Upper lobe of left lung (tissue), 6 donors: ENCODE results near the gene OGFOD1. TPM values are rescaled to one million over a fixed set of nuclear protein-coding genes. Genes with fewer than 3 reads are reported as not detected.
"Not testable (repeated sequence)": the region's sequence is repeated elsewhere in the genome, so short reads cannot be mapped to it uniquely, and the experiment has no call there.

Source experiments
- ATAC-seq, 2 donors: fragments of 200-7000 bp; cut with Tn5 transposase; one replicate each; pipeline ENCODE4 v1.9.1; 2022; ENCODE audit warnings: mild to moderate bottlenecking in 2 of 2, moderate library complexity in 2 of 2; ENCODE audit not compliant: low FRiP score in 2 of 2
- DNase-seq, 2 donors: peaks; one replicate each; pipeline ENCODE4 v3.0.0-alpha.2; 2019 to 2020
- H3K27ac ChIP-seq, 4 donors: fragments of 200-600 bp; sonication (generic); one replicate each; pipeline ENCODE4 v1.5.1; 2016 to 2019
- H3K27me3 ChIP-seq, 4 donors: fragments of 200-600 bp; sonication (generic); one replicate each; pipeline ENCODE4 v1.5.1; 2017 to 2019
- H3K36me3 ChIP-seq, 4 donors: fragments of 200-600 bp; sonication (generic); one replicate each; pipeline ENCODE4 v1.5.1; 2016 to 2019
- H3K4me1 ChIP-seq, 4 donors: fragments of 200-600 bp; sonication (generic); one replicate each; pipeline ENCODE4 v1.5.1; 2018 to 2019
- H3K4me3 ChIP-seq, 4 donors: fragments of 200-600 bp; sonication (generic); one replicate each; pipeline ENCODE4 v1.5.1; 2017 to 2019; ENCODE audit warnings: mild to moderate bottlenecking in 2 of 4, moderate library complexity in 1 of 4
- H3K9me3 ChIP-seq, 4 donors: fragments of 200-600 bp; sonication (generic); one replicate each; pipeline ENCODE4 v1.5.1; 2018 to 2019
- CTCF ChIP-seq, 6 experiments: fragments of 450-650 bp in 4 of 6; fragments of 200-600 bp in 2 of 6; sonication (generic) in 2 of 6; IDR thresholded peaks; one replicate each; pipeline ENCODE4 v1.5.1; 2016 to 2019; ENCODE audit warnings: antibody characterized with exemption in 6 of 6
- EP300 ChIP-seq, 4 donors: sonication (generic); formaldehyde crosslinking; IDR thresholded peaks; one replicate each; pipeline ENCODE4 v1.5.1; 2017; ENCODE audit warnings: antibody characterized with exemption in 4 of 4, control low read depth in 2 of 4
- POLR2A ChIP-seq, 4 donors: fragments of 450-650 bp; IDR thresholded peaks; one replicate each; pipeline ENCODE4 v1.5.1; 2016 to 2017; ENCODE audit warnings: antibody characterized with exemption in 4 of 4, mild to moderate bottlenecking in 2 of 4
- POLR2AphosphoS5 ChIP-seq, 2 donors: sonication (generic); formaldehyde crosslinking; IDR thresholded peaks; one replicate each; pipeline ENCODE4 v1.5.1; 2017; ENCODE audit warnings: antibody characterized with exemption in 2 of 2
- WGBS, 2 donors: methylation state at CpG; one replicate each; pipeline ENCODE4 v1.1.5; 2017 to 2018; 5-methylcytosine and 5-hydroxymethylcytosine counted together
- total RNA-seq, 6 donors: library from RNA; depleted of rRNA in 4 of 6; stranded (reverse); fragments of >200 nt in 4 of 6; gene quantifications; one replicate each; pipeline versions ENCODE4 v1.1.0 to v1.2.1, GENCODE V29; 2016 to 2021
- donor health status: DM: no; HTN: no; CAD: no; lungs with moderate emphysema.
- donor health status: DM: no; HTN: yes; CAD: no; lungs with severe emphysema.

Gene OGFOD1
- total RNA-seq, 6 donors from 2014 or later = 19.8 to 72.3 (median 29.7) TPM

- WGBS, 2 donors = 86 to 91% methylated on average over 2 of the region's 2 CpGs
- TF ChIP-seq EP300 (IDR thresholded peaks at IDR 0.05) = no peak
- no peak for TF ChIP-seq POLR2A (IDR thresholded peaks at IDR 0.05)
- TF ChIP-seq CTCF (IDR thresholded peaks at IDR 0.05) = no peak
- TF ChIP-seq POLR2AphosphoS5 (IDR thresholded peaks at IDR 0.05) = no peak
- Histone ChIP-seq H3K9me3 (no peaks in the 10 kb centered on the region), H3K36me3 (peaks cover 0 to 67% (median 29%) of the 10 kb centered on the region in 4 donors), H3K27me3 (no peaks in the 10 kb centered on the region), H3K4me3 (no peak overlapping the region), H3K27ac (no peak overlapping the region), H3K4me1 (no peaks in the 10 kb centered on the region)
- DNase-seq (no peak), ATAC-seq (no peak)
These were observed 30.2 kb downstream of the OGFOD1 start for GRCh38 chr16:56481468-56482122.

- no peak for TF ChIP-seq CTCF (IDR thresholded peaks at IDR 0.05)
- no peak for TF ChIP-seq EP300 (IDR thresholded peaks at IDR 0.05)
- no peak for TF ChIP-seq POLR2A (IDR thresholded peaks at IDR 0.05)
- no peak for TF ChIP-seq POLR2AphosphoS5 (IDR thresholded peaks at IDR 0.05)
- 89 to 94% methylated on average over 5 of the region's 5 CpGs for WGBS, 2 donors
- no peak overlapping the region for H3K4me3 ChIP-seq
- H3K9me3 ChIP-seq = no peaks in the 10 kb centered on the region
- no peak overlapping the region for H3K27ac ChIP-seq
- H3K27me3 ChIP-seq = no peaks in the 10 kb centered on the region
- DNase-seq = no peak
- peaks cover 0 to 55% (median 22%) of the 10 kb centered on the region in 4 donors for H3K36me3 ChIP-seq
- no peak for ATAC-seq
- no peaks in the 10 kb centered on the region for H3K4me1 ChIP-seq
These were observed 31.4 kb downstream of the OGFOD1 start for GRCh38 chr16:56482683-56483236.

GRCh38 chr16:56483394-56483793 lies 32.0 kb downstream of the OGFOD1 start:
- Histone ChIP-seq H3K27ac (no peak overlapping the region), H3K36me3 (peaks cover 0 to 49% (median 20%) of the 10 kb centered on the region in 4 donors), H3K4me3 (no peak overlapping the region), H3K4me1 (no peaks in the 10 kb centered on the region), H3K27me3 (no peaks in the 10 kb centered on the region), H3K9me3 (no peaks in the 10 kb centered on the region)
- DNase-seq (no peak), ATAC-seq (no peak)
- TF ChIP-seq CTCF (IDR thresholded peaks at IDR 0.05) = no peak
- TF ChIP-seq EP300 (IDR thresholded peaks at IDR 0.05) = no peak
- TF ChIP-seq POLR2A (IDR thresholded peaks at IDR 0.05) = no peak
- no peak for TF ChIP-seq POLR2AphosphoS5 (IDR thresholded peaks at IDR 0.05)

- no peak for DNase-seq
- Histone ChIP-seq H3K9me3 (no peaks in the 10 kb centered on the region), H3K4me1 (no peaks in the 10 kb centered on the region), H3K36me3 (peaks cover 0 to 13% (median 11%) of the 10 kb centered on the region in 4 donors), H3K27me3 (no peaks in the 10 kb centered on the region), H3K4me3 (no peak overlapping the region), H3K27ac (no peak overlapping the region)
- no peak for ATAC-seq
- WGBS, 2 donors = 83% methylated on average over 5 of the region's 5 CpGs
- TF ChIP-seq CTCF (IDR thresholded peaks at IDR 0.05) (no peak), EP300 (IDR thresholded peaks at IDR 0.05) (no peak), POLR2A (IDR thresholded peaks at IDR 0.05) (no peak), POLR2AphosphoS5 (IDR thresholded peaks at IDR 0.05) (no peak)
These were observed 36.7 kb downstream of the OGFOD1 start for GRCh38 chr16:56488035-56488434.

GRCh38 chr16:56488868-56489267 lies 37.5 kb downstream of the OGFOD1 start:
- not testable (repeated sequence) for ATAC-seq, DNase-seq, H3K27me3 ChIP-seq, H3K4me3 ChIP-seq, H3K4me1 ChIP-seq, H3K9me3 ChIP-seq, H3K27ac ChIP-seq
- WGBS, 2 donors = 93 to 96% methylated on average over 1 of the region's 1 CpG
- H3K36me3 ChIP-seq = peaks cover 0 to 13% (median 8%) of the 10 kb centered on the region in 4 donors
